Stimulated activated CD4-positive, alpha-beta T cell treated with anti-CD3 and anti-CD28 coated beads, Interleukin-2, amount 100 ng/mL, for 48 hours (primary cell): ENCODE data around the gene ITPK1.

Source experiments
- DNase-seq, 2 donors: peaks; one replicate each; pipeline ENCODE4 v3.0.0-alpha.2; 2020

The ITPK1 gene

GRCh38 chr14:93023802-93024434, 91.8 kb downstream of the ITPK1 start:
- no peak for DNase-seq

- peak in 1 of 2 donors; percentile 6 for DNase-seq
These were observed 92.7 kb downstream of the ITPK1 start for GRCh38 chr14:93023039-93023438.

DNA sequence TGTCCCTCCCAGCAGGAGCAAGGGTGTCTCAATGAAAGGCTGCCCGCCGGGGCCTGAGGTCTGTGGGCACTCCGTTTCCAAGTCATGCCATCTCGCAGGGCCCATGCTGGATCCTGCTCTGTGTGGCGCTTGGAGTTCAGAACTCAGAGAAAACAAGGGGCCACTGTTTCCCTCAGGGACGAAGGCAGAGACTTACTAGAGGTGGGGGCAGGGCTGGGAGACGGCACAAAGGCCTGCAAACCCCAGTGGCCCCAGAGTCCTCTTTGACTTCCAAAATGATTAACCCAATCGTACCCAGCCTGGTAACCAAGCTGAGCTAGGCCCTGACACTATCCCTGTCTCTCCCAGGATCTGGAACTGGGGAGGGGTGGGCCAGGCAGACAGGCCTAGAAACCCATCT, 95.8 kb downstream of the ITPK1 start:
- DNase-seq: no peak

DNA sequence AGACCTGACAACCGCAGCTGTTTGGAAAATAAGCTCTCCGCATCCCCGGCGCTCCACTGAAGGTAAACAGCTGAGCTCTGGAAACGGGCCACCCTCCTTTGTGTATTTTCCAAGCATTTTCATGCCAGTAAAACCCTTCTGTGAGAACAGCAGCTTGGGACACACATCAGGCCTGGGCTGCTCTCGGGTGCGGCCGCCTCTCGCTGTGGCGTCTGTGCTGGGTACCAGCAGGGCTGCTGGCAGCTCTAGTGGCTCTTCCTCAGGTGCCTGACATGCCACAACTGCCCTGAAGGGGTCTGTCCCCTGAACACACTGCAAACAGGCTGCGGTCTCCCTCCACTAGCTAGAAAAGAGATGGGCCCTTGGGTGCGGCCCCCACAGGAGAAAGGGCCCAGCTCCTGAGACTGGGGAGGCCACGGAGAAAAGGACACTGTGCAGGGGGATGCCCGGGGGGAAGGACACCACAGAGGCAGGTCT, 96.3 kb downstream of the ITPK1 start:
- no peak for DNase-seq

DNA sequence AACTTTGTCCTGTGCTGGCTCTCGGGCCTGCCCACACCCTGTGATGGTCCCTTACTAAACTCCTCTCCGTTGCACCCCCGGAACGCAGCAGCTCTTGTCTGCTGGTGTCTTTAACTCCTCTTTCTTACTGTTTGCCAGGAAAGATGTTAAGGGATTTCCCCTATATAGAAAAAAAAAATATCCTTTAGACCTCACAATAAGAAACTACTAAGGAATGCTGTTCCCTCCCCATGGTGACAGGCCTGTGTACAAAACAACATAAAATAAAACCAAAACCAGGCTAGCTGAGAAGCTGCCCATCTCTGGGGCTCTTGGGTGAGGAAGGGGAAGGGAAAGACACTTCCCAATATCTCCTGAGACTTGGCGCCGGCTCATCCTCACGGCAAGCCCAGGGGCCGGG, 97.4 kb downstream of the ITPK1 start:
- DNase-seq: no peak

DNA sequence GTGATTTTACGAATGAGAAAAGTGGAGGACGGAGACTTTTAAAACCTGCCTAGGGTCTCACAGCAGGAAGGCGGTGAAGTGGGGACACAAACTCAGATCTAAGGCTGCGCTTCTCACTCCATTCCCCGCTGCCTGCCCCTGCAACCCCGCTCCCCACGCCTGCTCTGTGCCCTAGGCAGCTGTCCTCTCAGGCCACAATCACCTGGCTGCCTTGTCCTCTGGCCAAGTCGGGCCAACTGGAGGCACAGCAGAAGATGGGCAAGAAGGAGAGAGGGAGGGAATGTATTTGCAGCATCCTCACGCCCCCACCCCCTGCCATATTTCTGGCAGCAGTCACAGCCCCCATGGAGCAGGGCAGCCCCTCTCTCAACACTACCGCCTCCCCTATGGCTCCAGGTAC, 97.8 kb downstream of the ITPK1 start:
- no peak for DNase-seq

DNA sequence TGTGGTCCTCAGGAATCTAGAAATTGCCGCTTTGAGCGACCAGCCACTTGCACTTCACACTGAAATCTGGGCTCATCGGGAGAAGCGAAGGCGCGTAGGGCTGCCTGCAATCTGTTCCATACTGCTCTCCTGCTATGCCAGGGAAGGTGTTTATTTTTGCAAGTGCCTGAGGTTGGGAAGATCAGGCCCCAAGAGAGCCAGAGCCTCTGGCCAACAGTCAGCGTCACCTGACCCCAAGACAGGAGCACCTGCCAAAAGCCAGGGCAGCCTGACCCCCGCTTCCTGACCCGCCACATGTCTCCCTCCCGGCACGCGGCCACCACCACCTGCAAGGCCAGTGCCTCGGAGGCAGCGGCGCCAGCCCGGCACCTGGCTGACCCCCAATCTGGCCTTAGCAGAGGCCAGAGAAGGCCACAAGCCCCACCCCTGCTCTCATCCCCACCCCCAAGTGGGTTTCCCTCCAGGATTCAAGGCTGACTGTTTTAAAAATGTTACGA, 98.4 kb downstream of the ITPK1 start:
- DNase-seq: no peak

GRCh38 chr14:93016275-93016845, 99.4 kb downstream of the ITPK1 start:
- no peak for DNase-seq

- DNase-seq: no peak
These were observed 100.2 kb downstream of the ITPK1 start for GRCh38 chr14:93015505-93015904.

DNA sequence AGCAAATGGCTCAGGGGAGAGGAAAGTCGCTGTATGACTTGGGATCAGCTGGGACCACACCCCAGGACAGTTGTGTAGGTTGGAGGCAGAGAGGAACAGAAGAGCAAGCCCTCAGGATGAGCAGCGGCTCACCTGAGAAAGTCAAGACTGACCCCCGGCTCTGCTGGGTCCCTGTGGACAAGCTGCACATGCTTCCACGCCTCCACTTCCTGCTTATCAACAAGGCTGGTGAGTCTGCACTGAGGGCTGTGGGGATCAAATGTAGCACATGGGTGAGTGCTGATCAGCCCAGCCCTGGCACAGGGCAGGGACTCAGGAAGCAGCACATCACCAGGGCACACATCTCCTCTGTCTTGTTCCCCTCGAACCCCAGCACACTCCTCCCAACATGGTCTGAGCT, 100.7 kb downstream of the ITPK1 start:
- DNase-seq: no peak

GRCh38 chr14:93014058-93015023, 101.4 kb downstream of the ITPK1 start:
- no peak for DNase-seq

GRCh38 chr14:93012951-93013719, 102.6 kb downstream of the ITPK1 start:
- no peak for DNase-seq

- no peak for DNase-seq
These were observed 103.2 kb downstream of the ITPK1 start for GRCh38 chr14:93012506-93012905.

DNA sequence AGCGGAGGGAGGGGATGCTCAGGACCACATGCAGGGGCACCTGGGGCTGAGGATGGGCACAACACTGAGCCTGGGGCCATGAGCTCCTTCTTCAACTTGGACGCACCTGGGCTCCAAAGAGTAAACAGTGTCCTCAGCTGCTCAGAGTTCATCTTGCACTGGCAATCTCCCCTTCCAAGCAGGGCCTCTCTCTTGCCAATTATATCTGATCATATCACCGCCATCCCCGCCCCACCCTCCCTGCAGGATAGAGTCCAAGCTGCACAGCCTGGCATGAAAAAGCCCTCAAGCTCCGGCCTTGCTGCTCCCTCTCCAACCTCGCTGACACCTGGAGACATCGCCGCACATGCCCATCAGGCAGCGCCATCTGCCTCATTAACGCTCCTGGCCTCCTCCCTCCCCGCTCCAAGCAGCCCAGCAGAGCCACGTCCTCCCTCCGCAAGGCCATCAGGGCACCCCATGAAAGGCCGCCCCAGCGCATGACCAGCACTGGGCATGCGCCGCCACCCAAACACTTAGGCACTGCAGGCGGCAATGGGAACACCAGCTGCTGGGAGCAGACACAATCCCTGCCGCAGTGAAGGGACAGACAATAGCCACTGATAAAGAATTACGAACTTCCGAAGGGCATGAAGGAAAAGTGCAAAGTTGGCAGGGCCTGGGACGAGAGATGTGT, 103.9 kb downstream of the ITPK1 start:
- DNase-seq: no peak

DNA sequence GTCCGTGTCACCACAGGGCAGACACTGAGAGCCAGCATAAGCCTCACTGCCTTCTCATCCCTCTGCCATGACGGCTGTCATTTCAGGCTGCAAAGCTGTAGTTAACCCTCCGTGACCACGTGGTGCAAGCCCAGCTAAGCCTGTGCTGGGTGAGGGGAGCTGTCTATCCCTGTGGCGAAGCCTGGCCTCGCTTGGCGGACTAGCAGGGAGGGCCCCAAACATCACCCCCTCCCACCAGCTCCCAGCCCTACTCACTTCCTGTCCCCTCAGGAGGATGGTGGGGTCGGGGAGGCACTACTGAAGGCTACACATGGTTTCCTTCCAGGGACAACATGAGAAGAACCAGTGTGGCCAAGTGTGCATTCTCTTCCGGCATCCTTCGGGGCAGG, 104.6 kb downstream of the ITPK1 start:
- no peak for DNase-seq

DNA sequence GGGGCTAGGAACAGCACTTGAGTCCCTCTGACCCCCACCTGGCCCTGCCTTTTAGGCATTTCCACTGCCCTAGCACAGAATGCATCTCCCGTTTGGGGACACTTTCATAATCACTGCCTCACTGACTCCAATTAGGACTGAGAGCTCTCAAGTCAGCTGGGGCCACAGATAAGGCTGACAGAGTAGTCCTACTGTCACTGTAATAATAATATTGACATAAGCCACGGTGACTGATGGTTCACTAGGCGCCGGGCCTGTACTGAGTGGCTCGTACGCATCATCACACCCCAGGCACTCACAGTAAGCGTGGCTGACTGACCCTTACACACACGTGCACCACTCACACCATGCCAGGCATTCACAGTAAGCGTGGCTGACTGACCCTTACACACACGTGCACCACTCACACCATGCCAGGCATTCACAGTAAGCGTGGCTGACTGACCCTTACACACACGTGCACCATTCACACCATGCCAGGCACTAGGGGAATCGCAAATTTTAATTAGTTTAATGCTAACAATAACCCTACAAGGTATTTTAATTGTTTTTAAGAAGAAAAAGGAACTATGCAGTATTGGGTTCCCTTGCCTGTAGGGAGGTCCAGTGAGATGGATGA, 105.1 kb downstream of the ITPK1 start:
- DNase-seq: no peak

- no peak for DNase-seq
These were observed 105.6 kb downstream of the ITPK1 start for GRCh38 chr14:93010130-93010499.

- no peak for DNase-seq
These were observed 106.1 kb downstream of the ITPK1 start for GRCh38 chr14:93009471-93010129.

DNA sequence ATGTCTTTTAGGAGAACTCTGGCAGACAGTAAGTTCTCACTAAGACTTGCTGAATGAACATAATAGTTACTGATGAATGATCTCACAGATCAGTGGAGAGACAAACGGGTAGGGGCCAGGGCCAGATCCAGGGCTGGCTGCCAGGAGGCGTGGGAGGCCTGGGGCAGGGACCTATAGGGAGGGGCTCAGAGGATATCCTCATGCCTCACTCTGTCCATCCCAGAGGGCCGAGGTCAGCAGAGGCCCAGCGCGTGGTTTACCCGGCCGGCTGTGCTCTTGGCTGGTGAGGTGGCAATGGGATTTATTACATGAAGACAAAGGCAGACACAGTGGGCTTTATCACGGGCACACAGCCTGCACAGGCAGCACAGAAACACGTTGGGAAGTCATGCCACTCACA, 107.3 kb downstream of the ITPK1 start:
- DNase-seq: no peak

- no peak for DNase-seq
These were observed 108.3 kb downstream of the ITPK1 start for GRCh38 chr14:93007225-93007997.
